Neuron (in vitro differentiated cells): Measurements from ENCODE around the gene FRMD4A.
"Not testable (repeated sequence)": the region's sequence is repeated elsewhere in the genome, so short reads cannot be mapped to it uniquely, and the experiment has no call there.

Experiments
- H2AFZ ChIP-seq: one replicate; pipeline ENCODE4 v1.6.1; 2013; ENCODE audit warnings: low read depth, mild to moderate bottlenecking, inconsistent platforms, low read length, moderate library complexity
- H3K27me3 ChIP-seq: one replicate; pipeline ENCODE4 v1.6.1; 2013; ENCODE audit warnings: low read length; ENCODE audit not compliant: insufficient read depth
- H3K36me3 ChIP-seq: one replicate; pipeline ENCODE4 v1.6.1; 2013; ENCODE audit warnings: low read length; ENCODE audit not compliant: insufficient read depth
- H3K4me1 ChIP-seq: one replicate; pipeline ENCODE4 v1.6.1; 2013; ENCODE audit warnings: low read length; ENCODE audit not compliant: insufficient read depth
- H3K4me3 ChIP-seq: 2 replicates; pipeline ENCODE4 v1.5.1; 2013; ENCODE audit warnings: mild to moderate bottlenecking, low read length, moderate library complexity
- H3K9me3 ChIP-seq: one replicate; pipeline ENCODE4 v1.6.1; 2013; ENCODE audit warnings: low read length

FRMD4A gene

DNA sequence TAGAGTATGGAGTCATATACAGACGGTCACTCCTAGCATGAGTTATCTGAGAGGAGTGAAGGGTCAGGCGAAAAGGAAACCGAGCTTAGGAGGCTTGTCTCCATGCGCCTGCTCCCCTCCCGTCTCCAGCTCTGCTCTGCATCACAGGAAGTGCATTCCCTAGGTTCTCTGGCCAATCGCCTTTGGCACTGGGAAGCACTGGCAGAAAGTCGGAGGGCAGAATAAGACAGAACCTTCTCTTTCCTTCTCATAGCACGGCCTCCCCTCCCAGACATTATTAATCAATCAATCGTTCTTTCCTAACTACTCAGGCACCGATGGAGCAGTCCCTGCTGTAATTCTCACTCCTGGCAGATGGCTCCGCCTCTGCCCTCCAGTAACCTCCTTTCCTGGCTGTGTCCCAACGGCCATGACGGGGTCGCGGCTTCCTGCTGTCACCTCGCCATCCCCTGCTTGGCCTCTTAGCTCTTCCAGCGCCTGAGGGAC is 177.1 kb downstream of the FRMD4A start:
- Histone ChIP-seq H3K36me3 (no peaks in the 10 kb centered on the region), H2AFZ (no peak overlapping the region), H3K27me3 (no peaks in the 10 kb centered on the region), H3K9me3 (peaks cover 2% of the 10 kb centered on the region), H3K4me3 (no peak overlapping the region), H3K4me1 (peaks cover 6% of the 10 kb centered on the region)

DNA sequence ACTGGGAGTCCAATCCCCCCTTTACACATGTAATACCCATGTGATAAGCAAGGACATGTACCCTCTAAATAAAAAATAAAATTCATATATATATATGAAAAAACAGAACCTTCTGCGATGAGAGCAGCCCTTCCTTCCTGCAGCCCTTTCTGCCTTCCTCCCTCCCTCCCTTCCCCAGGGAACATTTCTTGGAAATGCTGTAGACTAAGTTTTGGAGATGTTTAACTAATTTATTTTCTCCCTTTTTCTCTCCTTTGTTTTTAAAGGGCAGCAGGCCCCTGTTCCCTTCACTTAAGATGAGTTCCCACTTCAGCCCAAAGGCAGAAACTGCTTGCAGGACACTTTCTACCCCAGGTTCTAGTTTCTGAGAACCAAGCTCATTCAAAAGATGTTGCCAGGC is 179.2 kb downstream of the FRMD4A start:
- peaks cover 6% of the 10 kb centered on the region for H3K4me1 ChIP-seq
- H3K27me3 ChIP-seq = no peaks in the 10 kb centered on the region
- no peak overlapping the region for H2AFZ ChIP-seq
- H3K4me3 ChIP-seq = no peak overlapping the region
- no peaks in the 10 kb centered on the region for H3K36me3 ChIP-seq
- H3K9me3 ChIP-seq = peaks cover 2% of the 10 kb centered on the region

DNA sequence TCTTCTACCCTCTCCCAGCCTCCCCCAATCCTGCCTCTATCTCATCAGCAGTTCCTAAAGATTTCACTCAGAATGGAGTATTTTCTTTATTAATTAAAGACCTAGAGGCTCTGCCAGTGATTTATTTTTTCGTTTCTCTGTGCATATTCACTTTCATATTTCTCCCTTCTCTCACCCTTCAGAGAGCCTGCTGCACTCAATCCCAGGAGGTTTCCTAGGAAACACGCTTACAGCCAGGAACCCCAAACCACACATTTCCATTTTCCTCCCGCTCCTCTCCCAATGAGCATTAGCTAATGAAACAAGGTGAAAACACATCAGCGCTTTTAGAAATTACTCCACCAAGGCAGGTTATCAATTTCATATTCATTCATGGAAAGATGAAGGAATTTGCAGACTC is 180.2 kb downstream of the FRMD4A start:
- no peaks in the 10 kb centered on the region for H3K36me3 ChIP-seq
- H3K4me1 ChIP-seq = peaks cover 6% of the 10 kb centered on the region
- no peak overlapping the region for H2AFZ ChIP-seq
- peaks cover 2% of the 10 kb centered on the region for H3K9me3 ChIP-seq
- no peaks in the 10 kb centered on the region for H3K27me3 ChIP-seq
- no peak overlapping the region for H3K4me3 ChIP-seq

DNA sequence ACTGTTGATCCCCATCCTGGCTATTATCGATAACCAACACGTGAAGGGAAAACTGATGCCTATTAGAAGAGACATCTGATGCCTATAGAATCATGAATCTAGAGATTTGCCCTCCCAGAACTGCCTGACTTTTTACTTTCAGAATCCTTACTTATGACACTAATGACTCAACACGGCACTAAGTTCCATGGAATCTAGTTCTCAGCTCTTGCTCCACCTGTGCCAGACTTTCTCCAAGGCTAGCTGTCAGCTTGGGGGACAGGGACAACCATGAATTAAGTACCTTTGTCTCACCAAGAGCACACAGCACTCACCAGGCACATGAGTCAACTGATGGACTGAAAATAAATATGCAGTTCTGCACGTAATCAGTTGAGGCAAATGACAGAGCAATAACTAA is 184.2 kb downstream of the FRMD4A start:
- H3K9me3 ChIP-seq = no peaks in the 10 kb centered on the region
- H3K36me3 ChIP-seq = no peaks in the 10 kb centered on the region
- H2AFZ ChIP-seq = no peak overlapping the region
- H3K27me3 ChIP-seq = no peaks in the 10 kb centered on the region
- peaks cover 11% of the 10 kb centered on the region for H3K4me1 ChIP-seq
- no peak overlapping the region for H3K4me3 ChIP-seq

DNA sequence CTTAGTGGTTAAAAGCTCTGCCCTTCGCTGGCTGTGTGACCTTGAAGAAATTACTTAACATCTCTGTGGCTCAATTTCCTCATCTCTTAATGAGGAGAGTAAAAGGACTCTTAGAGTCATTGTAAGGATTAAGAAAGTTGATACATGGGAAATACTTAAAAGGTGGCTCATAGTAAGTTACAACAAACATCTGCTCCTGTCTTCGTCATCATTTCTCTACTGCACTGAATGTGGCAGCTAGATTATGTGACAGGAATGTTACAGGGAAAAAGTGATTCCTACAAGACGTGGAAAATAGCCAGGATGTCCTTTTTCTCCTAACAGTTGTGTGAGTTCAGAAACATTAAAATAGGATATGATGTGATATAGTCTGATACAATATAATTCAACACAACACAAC is 184.7 kb downstream of the FRMD4A start:
- Histone ChIP-seq H3K36me3 (no peaks in the 10 kb centered on the region), H3K4me3 (no peak overlapping the region), H3K9me3 (no peaks in the 10 kb centered on the region), H3K4me1 (peaks cover 11% of the 10 kb centered on the region), H3K27me3 (no peaks in the 10 kb centered on the region), H2AFZ (no peak overlapping the region)

DNA sequence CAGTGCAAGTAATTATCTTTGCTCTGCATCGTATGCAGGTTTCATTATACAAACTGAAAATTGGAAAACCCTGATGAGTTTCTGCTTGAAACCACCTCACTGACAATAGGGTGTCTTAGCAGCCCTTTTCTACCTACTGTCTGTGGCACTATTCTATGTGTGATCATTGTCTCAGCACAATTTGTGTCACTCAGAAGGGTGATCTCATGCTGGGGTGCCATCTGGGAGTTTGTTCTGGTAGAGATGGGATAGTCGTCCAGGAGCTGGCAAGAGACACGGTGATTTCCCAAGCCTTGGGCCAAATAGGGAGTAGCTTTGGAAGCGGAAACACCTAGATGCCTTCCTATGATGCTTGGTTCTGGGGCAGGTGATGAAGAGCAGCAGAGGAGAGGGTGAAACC is 186.3 kb downstream of the FRMD4A start:
- H3K9me3 ChIP-seq = no peaks in the 10 kb centered on the region
- H3K4me3 ChIP-seq = no peak overlapping the region
- H3K27me3 ChIP-seq = no peaks in the 10 kb centered on the region
- H3K4me1 ChIP-seq = peaks cover 5% of the 10 kb centered on the region
- no peak overlapping the region for H2AFZ ChIP-seq
- no peaks in the 10 kb centered on the region for H3K36me3 ChIP-seq

DNA sequence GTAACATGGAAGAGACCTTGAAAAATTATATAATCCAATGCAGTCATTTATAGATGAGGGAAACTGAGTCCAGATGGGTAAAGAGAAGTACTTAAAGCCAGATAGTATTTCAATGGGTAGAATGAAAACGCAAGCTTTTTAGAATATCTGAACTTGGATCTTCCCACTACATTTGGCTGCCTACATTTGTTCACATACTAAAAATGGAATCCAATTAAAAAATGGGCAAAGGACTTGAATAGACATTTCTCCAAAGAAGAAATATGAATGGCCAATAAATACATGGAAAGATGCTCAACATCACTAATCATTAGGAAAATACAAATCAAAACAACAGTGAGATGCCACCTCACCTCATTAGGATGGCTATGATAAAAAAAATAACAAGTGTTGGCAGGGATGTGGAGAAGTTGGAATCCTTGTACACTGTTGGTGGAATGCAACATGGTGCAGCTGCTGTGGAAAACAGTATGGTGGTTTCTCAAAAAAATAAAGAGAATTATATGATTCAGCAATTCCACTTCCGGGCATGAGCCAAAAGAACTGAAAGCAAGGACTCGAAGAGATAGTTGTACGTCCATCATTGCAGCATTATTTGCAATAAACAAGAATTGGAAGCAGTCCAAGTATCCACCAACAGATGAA is 188.0 kb downstream of the FRMD4A start:
- no peaks in the 10 kb centered on the region for H3K9me3 ChIP-seq
- H3K36me3 ChIP-seq = no peaks in the 10 kb centered on the region
- no peak overlapping the region for H3K4me3 ChIP-seq
- no peak overlapping the region for H2AFZ ChIP-seq
- no peaks in the 10 kb centered on the region for H3K27me3 ChIP-seq
- H3K4me1 ChIP-seq = peaks cover 5% of the 10 kb centered on the region

DNA sequence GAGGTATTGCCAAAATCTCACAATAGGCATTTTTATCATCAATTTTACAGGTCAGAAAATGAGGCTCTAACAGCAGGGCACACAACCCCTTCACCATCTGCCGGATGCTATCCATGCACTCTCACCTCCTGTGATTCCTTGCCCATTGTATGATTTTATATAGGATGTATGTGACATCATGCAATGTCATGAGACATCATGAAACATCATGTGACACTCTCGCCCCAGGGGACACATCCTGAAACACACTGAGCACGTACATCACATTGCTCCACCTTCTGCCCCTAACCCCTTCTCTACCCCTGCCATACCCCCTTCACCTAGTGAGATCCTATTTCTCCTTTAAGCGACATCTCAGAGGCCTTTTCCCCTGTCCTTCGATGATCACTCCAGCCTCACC is 189.4 kb downstream of the FRMD4A start:
- no peak overlapping the region for H2AFZ ChIP-seq
- H3K4me3 ChIP-seq = no peak overlapping the region
- no peaks in the 10 kb centered on the region for H3K9me3 ChIP-seq
- H3K4me1 ChIP-seq = peaks cover 5% of the 10 kb centered on the region
- H3K36me3 ChIP-seq = no peaks in the 10 kb centered on the region
- H3K27me3 ChIP-seq = no peaks in the 10 kb centered on the region

DNA sequence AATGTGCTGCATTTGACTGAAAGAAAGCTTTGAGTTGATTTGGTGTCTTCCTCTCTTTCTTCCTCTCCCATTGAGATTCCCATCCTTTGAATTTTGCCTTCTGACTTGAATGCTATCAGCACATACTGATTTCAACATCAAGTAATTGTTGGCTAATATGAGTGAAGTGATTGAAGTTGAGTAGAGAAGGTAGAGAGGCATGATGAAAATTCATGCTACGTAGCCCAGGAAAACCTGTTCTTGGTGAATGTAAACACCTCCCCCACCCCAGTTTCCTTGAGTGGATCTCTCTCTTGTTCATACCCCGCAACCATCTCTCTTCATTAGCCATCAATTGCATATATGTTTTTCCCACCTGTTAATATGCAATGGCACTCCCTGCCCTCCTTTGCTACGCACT is 193.3 kb downstream of the FRMD4A start:
- Histone ChIP-seq H2AFZ (no peak overlapping the region), H3K36me3 (no peaks in the 10 kb centered on the region), H3K27me3 (no peaks in the 10 kb centered on the region), H3K4me3 (no peak overlapping the region), H3K4me1 (no peaks in the 10 kb centered on the region), H3K9me3 (peaks cover 2% of the 10 kb centered on the region)

DNA sequence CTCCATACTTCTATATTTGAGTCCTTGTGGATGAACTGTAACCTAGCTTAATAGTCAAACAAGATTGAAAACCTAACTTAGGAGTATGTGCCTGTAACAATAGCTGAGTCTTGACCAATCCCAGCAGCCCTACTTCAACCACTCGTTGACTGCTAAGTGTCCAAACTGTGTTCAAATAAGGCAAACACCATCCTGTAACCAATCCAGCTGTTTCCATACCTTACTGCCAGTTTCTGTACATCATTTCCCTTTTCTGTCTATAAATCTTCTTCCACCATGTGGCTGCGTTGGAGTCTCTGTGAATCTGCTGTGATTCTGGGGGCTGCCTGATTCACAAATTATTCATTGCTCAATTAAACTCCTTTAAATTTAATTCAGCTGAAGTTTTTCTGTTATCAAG is 195.5 kb downstream of the FRMD4A start:
- H3K4me1 ChIP-seq, H3K36me3 ChIP-seq, H3K27me3 ChIP-seq, H2AFZ ChIP-seq, H3K4me3 ChIP-seq, H3K9me3 ChIP-seq: not testable (repeated sequence)

DNA sequence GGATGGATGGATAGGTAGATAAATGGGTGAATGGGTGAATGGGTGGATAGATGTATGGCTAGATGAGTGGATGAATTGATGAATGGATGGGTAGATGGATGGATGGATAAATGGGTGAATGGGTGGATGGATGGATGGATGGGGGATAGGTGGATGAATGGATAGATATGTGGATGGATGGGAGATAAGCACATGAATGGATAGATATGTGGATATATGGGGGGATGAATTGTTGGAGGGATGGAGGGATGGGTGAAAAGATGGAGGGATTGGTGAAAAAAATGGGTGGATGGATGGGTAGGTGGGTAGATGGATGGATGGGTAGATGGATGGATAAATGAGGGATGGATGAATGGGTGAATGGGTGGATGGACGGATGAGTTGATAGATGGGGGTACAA is 196.4 kb downstream of the FRMD4A start:
- no peaks in the 10 kb centered on the region for H3K4me1 ChIP-seq
- H3K9me3 ChIP-seq = peaks cover 2% of the 10 kb centered on the region
- H3K27me3 ChIP-seq = no peaks in the 10 kb centered on the region

DNA sequence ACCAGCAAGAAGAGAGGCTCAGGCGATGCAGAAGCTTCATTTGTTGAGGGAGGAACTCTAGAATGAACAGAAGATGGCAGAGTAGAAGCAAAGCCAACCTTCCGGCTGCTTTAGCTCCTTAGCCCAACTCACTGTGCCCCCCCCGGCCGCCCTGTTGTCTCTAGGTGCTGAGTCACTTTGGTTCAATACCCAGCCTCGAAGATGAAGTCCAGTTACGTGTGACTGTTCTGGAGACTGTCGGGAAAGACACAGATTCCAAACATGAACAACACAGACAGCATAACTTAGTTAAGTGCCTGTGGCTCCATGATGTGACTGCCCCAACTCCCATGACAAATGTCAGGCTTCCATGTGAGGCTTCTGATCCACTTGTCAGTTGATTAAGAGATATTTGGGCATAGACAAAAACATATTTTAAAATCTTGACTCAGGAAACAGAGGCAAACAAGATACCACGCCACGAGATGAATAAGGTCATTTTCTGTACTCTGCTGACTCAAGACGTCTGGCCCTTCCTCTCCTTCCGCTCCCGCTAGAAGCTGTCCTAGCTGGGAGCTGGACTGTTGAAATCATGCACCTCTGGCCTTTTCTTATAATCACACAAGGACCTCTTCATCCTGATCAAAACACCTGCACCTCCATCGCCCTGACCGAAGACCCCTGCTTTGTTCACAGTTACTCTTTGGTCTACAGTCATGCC is 199.3 kb downstream of the FRMD4A start:
- Histone ChIP-seq H3K4me3 (no peak overlapping the region), H3K36me3 (no peaks in the 10 kb centered on the region), H2AFZ (no peak overlapping the region), H3K9me3 (peaks cover 2% of the 10 kb centered on the region), H3K27me3 (no peaks in the 10 kb centered on the region), H3K4me1 (no peaks in the 10 kb centered on the region)

More for the DNA sequence above, 196.4 kb downstream of the FRMD4A start:
- no peak overlapping the region for H2AFZ ChIP-seq
- no peak overlapping the region for H3K4me3 ChIP-seq
- H3K36me3 ChIP-seq = no peaks in the 10 kb centered on the region

DNA sequence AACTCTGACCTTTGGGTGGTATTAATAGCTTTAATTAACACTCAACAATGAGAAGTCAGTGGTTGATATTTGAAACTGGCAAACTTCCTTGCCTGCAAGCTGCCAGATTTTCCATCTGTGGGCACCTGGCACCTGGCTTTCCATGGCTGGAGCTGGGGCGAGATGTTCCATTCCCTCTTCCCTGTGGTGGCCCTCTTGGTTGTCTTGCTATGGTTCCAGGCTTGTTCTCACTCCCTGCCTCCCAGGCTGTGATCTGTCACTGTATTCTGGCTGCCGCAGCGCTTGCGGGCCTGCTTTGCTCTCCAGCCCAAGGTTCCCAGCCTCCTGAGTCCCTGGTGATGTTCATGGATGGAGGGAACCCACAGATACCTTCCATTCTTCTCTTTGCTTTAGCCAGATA is 201.0 kb downstream of the FRMD4A start:
- H3K36me3 ChIP-seq = no peaks in the 10 kb centered on the region

DNA sequence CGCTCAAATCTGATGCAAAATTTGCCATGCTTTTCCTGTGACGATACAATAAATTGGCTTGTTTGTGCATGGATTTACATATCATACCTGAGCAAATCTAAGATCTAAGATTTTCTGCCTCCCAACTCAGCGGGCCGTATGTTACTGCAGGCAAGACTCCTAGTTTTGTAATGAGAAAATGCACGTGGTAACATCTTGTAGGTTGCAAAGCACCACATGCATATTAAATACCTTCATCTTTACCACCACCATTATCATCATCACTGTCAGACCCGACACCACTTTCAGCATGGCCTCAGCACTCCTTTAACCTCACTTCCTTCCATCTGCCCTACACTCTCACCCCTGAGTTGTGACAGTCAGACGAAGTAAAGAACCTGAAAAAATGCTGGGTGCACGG is 202.2 kb downstream of the FRMD4A start:
- no peak overlapping the region for H3K4me3 ChIP-seq

More for the DNA sequence above, 201.0 kb downstream of the FRMD4A start:
- Histone ChIP-seq H3K9me3 (peaks cover 4% of the 10 kb centered on the region), H3K4me1 (no peaks in the 10 kb centered on the region), H3K27me3 (no peaks in the 10 kb centered on the region), H2AFZ (no peak overlapping the region), H3K4me3 (no peak overlapping the region)

More for the DNA sequence above, 202.2 kb downstream of the FRMD4A start:
- Histone ChIP-seq H3K27me3 (no peaks in the 10 kb centered on the region), H3K9me3 (peaks cover 4% of the 10 kb centered on the region), H3K36me3 (no peaks in the 10 kb centered on the region), H2AFZ (no peak overlapping the region), H3K4me1 (no peaks in the 10 kb centered on the region)
